AG09319 (cell line): ENCODE results near the gene INHBB.

Experiments used
- DNase-seq: peaks from one replicate; pipeline ENCODE4 v3.0.0-alpha.2; 2010; ENCODE audit warnings: low read depth; ENCODE audit errors: extremely low read depth
- TF ChIP-seq, protein P1 (sequence below): IDR thresholded peaks from 2 replicates; pipeline ENCODE4 v1.5.1; 2011; ENCODE audit warnings: low read depth, mild to moderate bottlenecking, inconsistent platforms, low read length, moderate library complexity

Gene INHBB

DNA sequence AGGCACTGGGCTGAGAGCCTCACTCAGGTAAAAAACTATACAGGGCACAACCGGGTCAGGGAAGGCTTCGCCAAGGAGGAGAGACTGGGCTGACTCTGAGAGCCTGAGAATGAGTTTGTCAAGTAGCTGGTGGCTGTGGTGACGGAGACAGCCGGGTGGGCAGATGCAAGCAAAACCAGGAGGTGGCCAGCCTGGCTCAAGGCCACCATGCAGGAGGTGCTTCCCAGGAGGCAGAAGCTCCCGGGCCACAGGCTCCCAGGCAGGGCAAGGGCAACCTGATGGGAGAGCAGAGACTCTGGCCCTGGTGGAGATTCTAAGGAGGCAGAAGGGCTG is 2.9 kb upstream of the INHBB start:
- DNase-seq = no peak
- TF ChIP-seq, protein P1, sequence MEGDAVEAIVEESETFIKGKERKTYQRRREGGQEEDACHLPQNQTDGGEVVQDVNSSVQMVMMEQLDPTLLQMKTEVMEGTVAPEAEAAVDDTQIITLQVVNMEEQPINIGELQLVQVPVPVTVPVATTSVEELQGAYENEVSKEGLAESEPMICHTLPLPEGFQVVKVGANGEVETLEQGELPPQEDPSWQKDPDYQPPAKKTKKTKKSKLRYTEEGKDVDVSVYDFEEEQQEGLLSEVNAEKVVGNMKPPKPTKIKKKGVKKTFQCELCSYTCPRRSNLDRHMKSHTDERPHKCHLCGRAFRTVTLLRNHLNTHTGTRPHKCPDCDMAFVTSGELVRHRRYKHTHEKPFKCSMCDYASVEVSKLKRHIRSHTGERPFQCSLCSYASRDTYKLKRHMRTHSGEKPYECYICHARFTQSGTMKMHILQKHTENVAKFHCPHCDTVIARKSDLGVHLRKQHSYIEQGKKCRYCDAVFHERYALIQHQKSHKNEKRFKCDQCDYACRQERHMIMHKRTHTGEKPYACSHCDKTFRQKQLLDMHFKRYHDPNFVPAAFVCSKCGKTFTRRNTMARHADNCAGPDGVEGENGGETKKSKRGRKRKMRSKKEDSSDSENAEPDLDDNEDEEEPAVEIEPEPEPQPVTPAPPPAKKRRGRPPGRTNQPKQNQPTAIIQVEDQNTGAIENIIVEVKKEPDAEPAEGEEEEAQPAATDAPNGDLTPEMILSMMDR = no peak

DNA sequence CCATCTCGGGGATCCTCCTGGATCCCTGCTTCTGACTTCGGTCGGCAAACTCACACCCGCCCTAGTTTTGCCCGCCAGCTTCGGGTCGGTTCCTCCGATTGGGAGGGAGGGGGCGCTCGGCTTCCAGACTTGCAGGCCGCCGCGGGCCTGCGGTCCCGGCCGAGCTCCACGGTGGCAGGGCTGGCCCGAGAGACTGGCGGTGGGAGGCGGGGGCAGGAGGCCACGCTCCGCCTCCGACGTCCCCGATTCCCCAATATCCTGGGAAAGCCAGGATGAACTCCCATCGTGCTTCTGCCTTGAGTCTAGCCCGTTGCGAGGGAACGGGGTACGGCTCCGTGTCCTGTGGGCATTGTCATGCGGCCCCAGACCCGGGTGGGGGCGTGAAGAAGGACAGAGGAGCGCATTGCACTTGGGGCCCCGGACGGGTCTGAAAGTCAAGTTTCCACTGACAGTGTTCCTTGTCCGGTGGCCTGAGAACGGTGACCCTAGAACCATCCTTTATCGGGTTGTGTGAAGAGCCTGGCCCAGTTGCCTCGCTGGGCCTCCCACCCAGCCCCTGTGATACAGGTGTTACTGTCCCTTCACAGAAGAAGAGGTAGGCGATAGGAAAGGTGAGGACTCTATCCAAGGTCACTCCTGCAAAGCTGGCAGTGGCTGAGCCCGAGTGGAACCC is 2.4 kb upstream of the INHBB start:
- TF ChIP-seq, protein P1 = peak; percentile 75
- peak; percentile 42 for DNase-seq

- no peak for DNase-seq
- TF ChIP-seq, protein P1 = no peak
Measured at GRCh38 chr2:120344214-120344975, 1.5 kb upstream of the INHBB start.

DNA sequence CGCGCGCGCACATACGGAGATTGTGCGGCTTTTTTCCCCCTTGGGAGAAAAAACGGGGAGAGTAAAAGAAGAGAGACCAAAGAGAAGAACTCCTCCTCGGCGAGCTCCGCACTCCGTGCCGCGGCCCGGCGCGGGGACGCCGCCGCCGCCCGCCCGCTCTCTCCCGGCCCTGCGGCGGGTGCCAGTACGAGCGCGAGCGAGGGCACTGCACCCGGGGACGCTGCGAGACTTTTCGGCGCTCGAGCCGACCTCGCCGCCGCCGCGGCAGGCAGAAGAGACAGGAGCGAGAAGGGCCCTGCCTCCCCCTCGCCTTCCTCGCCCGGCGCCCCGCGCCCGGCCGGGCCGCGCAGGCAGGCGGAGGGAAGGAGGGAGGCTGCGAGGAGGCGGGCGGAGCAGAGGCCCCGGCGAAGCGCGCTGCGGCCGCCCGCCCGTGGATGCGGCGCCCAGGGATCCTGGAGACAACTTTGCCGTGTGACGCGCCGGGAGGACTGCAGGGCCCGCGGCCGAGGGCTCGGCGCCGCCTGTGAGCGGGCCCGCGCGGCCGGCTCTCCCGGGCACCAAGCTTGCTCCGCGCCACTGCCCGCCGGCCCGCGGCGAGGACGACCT is 857 bp upstream of the INHBB start:
- TF ChIP-seq, protein P1 = no peak
- DNase-seq = no peak

GRCh38 chr2:120345608-120346007 is 328 bp upstream of the INHBB start:
- DNase-seq = no peak
- TF ChIP-seq, protein P1 = no peak

GRCh38 chr2:120346667-120347358 is 877 bp downstream of the INHBB start:
- TF ChIP-seq, protein P1 = no peak
- DNase-seq = no peak
